ENCODE measurements around the gene PAM.

- TF ChIP-seq CTCF (IDR thresholded peaks at IDR 0.05) (no peak), POLR2A (IDR thresholded peaks at IDR 0.05) (no peak)
Observed at GRCh38 chr5:102762562-102763227, 7.6 kb downstream of the PAM start.
